Prostate gland (tissue), 2 donors: ENCODE data around the gene SYNGR4. TPM values are rescaled to one million over a fixed set of nuclear protein-coding genes. Genes with fewer than 3 reads are reported as not detected.

Experiments used
- DNase-seq: peaks from one replicate; pipeline ENCODE4 v3.0.0-alpha.2; 2019; ENCODE audit warnings: low spot score
- H3K27ac ChIP-seq, 2 donors: fragments of 200-600 bp; sonication (generic); 2 replicates each; pipeline ENCODE4 v1.5.1; 2017 to 2019
- H3K27me3 ChIP-seq: fragments of 200-600 bp; sonication (generic); replicated peaks from 2 replicates; pipeline ENCODE4 v1.5.1; 2019; ENCODE audit not compliant: insufficient read depth
- H3K36me3 ChIP-seq, 2 donors: fragments of 200-600 bp; sonication (generic); 1 replicate in 1 of 2; 2 replicates in 1 of 2; pipeline versions ENCODE4 v1.5.1 to v1.8.1; 2017 to 2019
- H3K4me1 ChIP-seq: fragments of 200-600 bp; sonication (generic); replicated peaks from 2 replicates; pipeline ENCODE4 v1.5.1; 2019
- H3K4me3 ChIP-seq, 2 donors: fragments of 200-600 bp; sonication (generic); 2 replicates each; pipeline ENCODE4 v1.5.1; 2017 to 2019
- H3K9me3 ChIP-seq: fragments of 200-600 bp; sonication (generic); 2 replicates; pipeline ENCODE4 v1.5.1; 2017
- POLR2A ChIP-seq: fragments of 450-650 bp; IDR thresholded peaks from one replicate; pipeline ENCODE4 v1.6.1; 2016; ENCODE audit warnings: antibody characterized with exemption, mild to moderate bottlenecking
- POLR2AphosphoS5 ChIP-seq: sonication (generic); formaldehyde crosslinking; IDR thresholded peaks from one replicate; pipeline ENCODE4 v1.6.1; 2017; ENCODE audit warnings: antibody characterized with exemption
- WGBS: methylation state at CpG from one replicate; pipeline ENCODE4 v1.1.5; 2018; 5-methylcytosine and 5-hydroxymethylcytosine counted together
- intact Hi-C: fragments of 100-400 bp; cut with DNase I; formaldehyde crosslinking; loops from one replicate; pipeline ENCODE4 v1.14.2; 2022
- total RNA-seq, 2 donors: library from RNA; depleted of rRNA; stranded (reverse); fragments of >200 nt; gene quantifications; one replicate each; pipeline ENCODE4 v1.1.0, GENCODE V29; 2016
- TF ChIP-seq, protein P1 (sequence below), 4 experiments: fragments of 200-600 bp in 2 of 4; fragments of 450-650 bp in 2 of 4; sonication (generic) in 2 of 4; IDR thresholded peaks; 1 replicate in 3 of 4; 2 replicates in 1 of 4; pipeline ENCODE4 v1.5.1; 2016 to 2019; ENCODE audit warnings: antibody characterized with exemption in 4 of 4, mild to moderate bottlenecking in 2 of 4, moderate library complexity in 2 of 4

The SYNGR4 gene
- total RNA-seq, 2 donors from 2014 or later: 2.8 TPM; not detected in 1

DNA sequence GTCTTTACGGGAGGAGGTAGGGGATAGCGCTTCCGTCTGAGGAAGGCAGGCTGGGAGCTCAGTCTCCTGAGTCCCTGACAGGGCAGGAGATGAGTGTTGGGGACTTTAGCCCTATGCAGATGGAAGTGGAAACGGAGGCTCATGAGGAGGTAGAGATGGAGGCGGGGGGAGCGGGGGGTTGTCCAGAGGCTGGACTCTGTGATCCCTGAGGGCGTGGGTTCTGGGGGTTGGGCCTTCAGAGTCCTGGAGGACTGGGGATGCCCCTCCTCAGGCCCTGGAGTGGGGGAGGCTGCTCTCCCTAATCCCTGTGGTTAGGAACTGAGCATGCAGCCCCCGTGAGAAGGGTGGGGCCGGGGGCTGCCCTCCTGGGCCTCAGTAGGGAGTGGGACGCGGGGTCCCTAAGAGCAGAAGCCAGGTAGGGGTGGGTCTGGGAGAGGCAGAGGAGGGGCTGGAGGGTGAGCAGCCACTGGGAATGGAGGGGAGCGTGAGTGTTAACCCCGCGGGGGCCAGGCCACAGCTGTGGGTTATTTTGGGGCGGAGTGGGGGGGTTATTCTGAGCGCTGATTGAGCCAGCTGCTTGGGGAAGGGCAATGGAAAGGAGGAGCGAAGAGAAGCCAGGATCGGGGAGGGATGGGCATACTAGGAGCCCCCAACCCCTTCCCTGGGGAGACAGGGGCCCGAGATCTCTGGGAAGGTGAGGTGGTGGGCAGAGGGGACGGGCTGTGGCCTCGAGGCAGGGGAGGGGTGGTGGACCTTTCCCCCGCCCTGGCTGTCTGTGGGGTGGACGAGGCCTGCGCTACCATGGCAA, 32.1 kb downstream of the SYNGR4 start:
- Histone ChIP-seq H3K27me3 (peaks cover 2% of the 10 kb centered on the region), H3K36me3 (no peaks in the 10 kb centered on the region), H3K4me3 (no peak overlapping the region), H3K9me3 (no peaks in the 10 kb centered on the region), H3K4me1 (no peaks in the 10 kb centered on the region), H3K27ac (no peak overlapping the region)
- TF ChIP-seq, protein P1, sequence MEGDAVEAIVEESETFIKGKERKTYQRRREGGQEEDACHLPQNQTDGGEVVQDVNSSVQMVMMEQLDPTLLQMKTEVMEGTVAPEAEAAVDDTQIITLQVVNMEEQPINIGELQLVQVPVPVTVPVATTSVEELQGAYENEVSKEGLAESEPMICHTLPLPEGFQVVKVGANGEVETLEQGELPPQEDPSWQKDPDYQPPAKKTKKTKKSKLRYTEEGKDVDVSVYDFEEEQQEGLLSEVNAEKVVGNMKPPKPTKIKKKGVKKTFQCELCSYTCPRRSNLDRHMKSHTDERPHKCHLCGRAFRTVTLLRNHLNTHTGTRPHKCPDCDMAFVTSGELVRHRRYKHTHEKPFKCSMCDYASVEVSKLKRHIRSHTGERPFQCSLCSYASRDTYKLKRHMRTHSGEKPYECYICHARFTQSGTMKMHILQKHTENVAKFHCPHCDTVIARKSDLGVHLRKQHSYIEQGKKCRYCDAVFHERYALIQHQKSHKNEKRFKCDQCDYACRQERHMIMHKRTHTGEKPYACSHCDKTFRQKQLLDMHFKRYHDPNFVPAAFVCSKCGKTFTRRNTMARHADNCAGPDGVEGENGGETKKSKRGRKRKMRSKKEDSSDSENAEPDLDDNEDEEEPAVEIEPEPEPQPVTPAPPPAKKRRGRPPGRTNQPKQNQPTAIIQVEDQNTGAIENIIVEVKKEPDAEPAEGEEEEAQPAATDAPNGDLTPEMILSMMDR (IDR thresholded peaks at IDR 0.05): no peak
- no peak for TF ChIP-seq POLR2AphosphoS5
- TF ChIP-seq POLR2A: no peak
- WGBS: 66% methylated on average over 24 of the region's 24 CpGs
- intact Hi-C loops: no loop called here
- DNase-seq: no peak

DNA sequence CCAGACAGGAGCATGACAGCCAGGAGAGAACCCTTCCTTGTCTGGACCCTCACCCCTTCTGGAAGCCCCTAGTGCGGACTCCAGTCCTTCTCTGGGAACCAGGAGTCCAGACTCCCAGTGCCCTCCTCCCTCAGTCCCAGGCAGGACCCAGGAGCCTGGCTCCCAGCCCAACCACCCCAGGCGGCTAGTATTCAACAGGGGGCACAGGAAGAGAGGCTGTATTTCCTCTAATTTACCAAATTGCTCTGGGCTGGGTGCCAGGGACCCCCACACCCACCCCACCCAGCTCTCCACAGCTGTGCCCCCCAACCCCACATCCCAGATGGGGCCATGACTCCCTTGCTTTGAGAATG, 32.6 kb downstream of the SYNGR4 start:
- TF ChIP-seq POLR2AphosphoS5: no peak
- TF ChIP-seq, protein P1 (IDR thresholded peaks at IDR 0.05): no peak
- TF ChIP-seq POLR2A: no peak
- H3K27me3 ChIP-seq: peaks cover 2% of the 10 kb centered on the region
- no peaks in the 10 kb centered on the region for H3K9me3 ChIP-seq
- H3K36me3 ChIP-seq: no peaks in the 10 kb centered on the region
- H3K4me1 ChIP-seq: no peaks in the 10 kb centered on the region
- no peak overlapping the region for H3K4me3 ChIP-seq
- DNase-seq: no peak
- H3K27ac ChIP-seq: no peak overlapping the region
- intact Hi-C loops: no loop called here
- 71% methylated on average over 2 of the region's 2 CpGs for WGBS

DNA sequence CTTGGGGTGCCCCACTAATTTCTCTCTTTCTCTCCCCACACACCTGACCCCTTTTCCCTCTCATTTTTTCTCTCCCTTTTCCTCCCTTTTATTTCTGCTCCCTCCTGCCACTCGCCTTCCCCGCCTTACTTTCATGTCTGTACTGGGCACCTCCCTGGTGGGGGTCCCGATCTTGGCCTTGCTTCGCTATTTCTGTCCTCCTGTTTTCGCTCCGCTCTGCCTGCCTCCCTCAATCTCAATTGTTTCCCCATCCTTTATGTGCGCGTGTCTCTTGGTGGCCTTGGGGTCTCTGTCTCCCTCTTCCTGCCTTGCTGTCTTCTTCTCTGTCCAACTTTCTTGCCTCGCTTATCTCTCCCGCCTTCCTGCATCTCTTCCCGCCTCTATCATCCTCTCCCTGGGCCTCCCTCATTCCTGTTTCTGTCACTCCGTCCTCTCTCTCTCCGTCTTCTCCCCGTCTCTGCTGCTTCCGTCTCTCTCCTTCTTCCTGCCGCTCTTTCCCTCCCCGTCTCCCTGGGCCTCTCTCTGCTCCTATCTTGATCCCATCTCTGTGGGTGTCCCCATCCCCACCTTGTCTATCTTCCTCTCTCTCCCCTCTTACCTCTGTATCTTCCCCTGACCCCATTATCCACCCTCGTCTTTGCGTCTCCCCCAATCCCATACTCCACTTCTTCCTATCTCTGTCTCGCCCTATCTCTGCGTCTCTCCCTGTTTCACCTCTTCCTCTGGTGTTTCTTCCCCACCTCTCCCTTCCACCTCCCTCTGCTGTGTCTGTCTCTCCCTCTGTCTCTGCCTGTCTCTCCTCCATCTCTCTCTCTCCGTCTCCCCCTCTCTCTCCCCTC, 33.3 kb downstream of the SYNGR4 start:
- no peak for TF ChIP-seq POLR2A
- TF ChIP-seq, protein P1 (IDR thresholded peaks at IDR 0.05): no peak
- no peak for TF ChIP-seq POLR2AphosphoS5
- no peak overlapping the region for H3K27ac ChIP-seq

DNA sequence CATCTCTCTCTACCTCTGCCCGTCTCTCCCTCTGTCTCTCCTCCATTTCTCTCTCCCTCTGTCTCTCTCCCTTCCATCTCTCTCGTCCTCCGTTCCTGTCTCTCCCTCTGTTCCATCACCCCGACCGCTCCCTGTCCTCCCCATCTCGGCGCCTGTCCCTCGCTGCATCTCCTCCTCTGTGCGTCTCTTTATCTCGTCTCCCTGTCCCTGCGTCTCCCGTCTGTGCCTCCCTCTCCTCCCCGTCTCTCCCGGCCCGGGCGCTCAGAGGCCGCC, 33.9 kb downstream of the SYNGR4 start:
- Histone ChIP-seq H3K27ac (no peak overlapping the region), H3K9me3 (no peaks in the 10 kb centered on the region), H3K27me3 (peaks cover 2% of the 10 kb centered on the region), H3K36me3 (no peaks in the 10 kb centered on the region), H3K4me1 (no peaks in the 10 kb centered on the region), H3K4me3 (peak overlapping the region; percentile 21 to 35)
- 4% methylated on average over 17 of the region's 17 CpGs for WGBS
- TF ChIP-seq POLR2AphosphoS5 (no peak), POLR2A (no peak)
- TF ChIP-seq, protein P1 (IDR thresholded peaks at IDR 0.05): no peak
- DNase-seq: no peak
- intact Hi-C loops: no loop called here

More for the DNA sequence above, 33.3 kb downstream of the SYNGR4 start:
- DNase-seq: no peak
- Histone ChIP-seq H3K9me3 (no peaks in the 10 kb centered on the region), H3K4me3 (peak overlapping the region; percentile 21 to 35), H3K4me1 (no peaks in the 10 kb centered on the region), H3K27me3 (peaks cover 2% of the 10 kb centered on the region), H3K36me3 (no peaks in the 10 kb centered on the region)
- intact Hi-C loops: no loop called here
- WGBS: 67% methylated on average over 22 of the region's 22 CpGs
